Esophagus squamous epithelium (tissue), 4 donors: Measurements from ENCODE around the gene SETBP1.

Source experiments
- CTCF ChIP-seq, 6 experiments: fragments of 450-650 bp in 4 of 6; fragments of 200-600 bp in 2 of 6; sonication (generic) in 2 of 6; IDR thresholded peaks; one replicate each; pipeline ENCODE4 v1.5.1; 2016 to 2019; ENCODE audit warnings: antibody characterized with exemption in 6 of 6, mild to moderate bottlenecking in 4 of 6, moderate library complexity in 4 of 6
- POLR2A ChIP-seq, 4 donors: fragments of 450-650 bp; IDR thresholded peaks; one replicate each; pipeline ENCODE4 v1.6.1; 2017; ENCODE audit warnings: antibody characterized with exemption in 4 of 4, mild to moderate bottlenecking in 4 of 4, moderate library complexity in 3 of 4

DNA sequence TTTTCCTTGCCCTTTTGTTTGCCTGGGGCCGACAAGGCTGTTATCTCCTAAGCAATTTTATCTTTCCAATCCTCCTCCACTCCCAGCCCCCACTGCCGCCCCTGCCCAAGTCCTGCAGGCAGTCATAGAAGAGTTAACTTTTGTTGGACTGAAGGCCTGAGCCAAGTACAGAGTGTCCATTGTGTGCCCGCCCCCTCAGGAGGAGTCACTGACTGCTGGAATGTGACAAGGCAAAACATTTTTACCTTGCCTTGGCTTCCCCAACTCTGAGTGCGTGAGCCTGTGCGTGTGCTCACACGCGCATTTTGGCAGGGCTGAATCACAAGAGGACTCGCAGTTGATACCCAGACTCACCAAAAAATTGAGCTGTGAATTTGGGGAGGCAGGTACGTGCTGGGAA, 16.2 kb downstream of the SETBP1 start:
- TF ChIP-seq POLR2A (IDR thresholded peaks at IDR 0.05): no peak
- no peak for TF ChIP-seq CTCF (IDR thresholded peaks at IDR 0.05)
